Gastrocnemius medialis (tissue), 4 donors: ENCODE data around the gene KIAA1217. TPM values are rescaled to one million over a fixed set of nuclear protein-coding genes. Genes with fewer than 3 reads are reported as not detected.

Source experiments
- ATAC-seq, 2 donors: fragments of 150-250 bp; one replicate each; pipeline ENCODE4 v1.9.1; 2016
- DNase-seq, 2 donors: peaks; one replicate each; pipeline ENCODE4 v3.0.0-alpha.2; 2019
- H3K27ac ChIP-seq, 4 donors: fragments of 200-600 bp; sonication (generic); 1 replicate in 1 of 4; 2 replicates in 3 of 4; pipeline ENCODE4 v1.5.1; 2016 to 2018; ENCODE audit warnings: mild to moderate bottlenecking in 2 of 4, moderate library complexity in 1 of 4
- H3K27me3 ChIP-seq, 3 donors: fragments of 200-600 bp; sonication (generic) in 2 of 3; 1 replicate in 1 of 3; 2 replicates in 2 of 3; pipeline versions ENCODE4 v1.5.1 to v1.6.0; 2016 to 2019; ENCODE audit warnings: mild to moderate bottlenecking in 1 of 3, moderate library complexity in 1 of 3
- H3K36me3 ChIP-seq, 2 donors: fragments of 200-600 bp; sonication (generic) in 1 of 2; one replicate each; pipeline ENCODE4 v1.5.1; 2017 to 2018
- H3K4me1 ChIP-seq, 2 donors: fragments of 200-600 bp; sonication (generic) in 1 of 2; one replicate each; pipeline ENCODE4 v1.5.1; 2016 to 2017; ENCODE audit warnings: mild to moderate bottlenecking in 2 of 2
- H3K4me3 ChIP-seq, 4 donors: fragments of 200-600 bp; sonication (generic) in 3 of 4; 1 replicate in 1 of 4; 2 replicates in 3 of 4; pipeline ENCODE4 v1.5.1; 2016 to 2019; ENCODE audit warnings: mild to moderate bottlenecking in 2 of 4
- H3K9me3 ChIP-seq, 3 donors: fragments of 200-600 bp; sonication (generic) in 2 of 3; 1 replicate in 1 of 3; 2 replicates in 2 of 3; pipeline ENCODE4 v1.5.1; 2016 to 2019
- CTCF ChIP-seq, 5 experiments: fragments of 450-650 bp in 3 of 5; fragments of 200-600 bp in 2 of 5; sonication (generic) in 2 of 5; IDR thresholded peaks in 4 of 5; conservative IDR thresholded peaks in 1 of 5; 1 replicate in 4 of 5; 2 replicates in 1 of 5; pipeline ENCODE4 v1.5.1; 2016 to 2019; ENCODE audit warnings: antibody characterized with exemption in 5 of 5, mild to moderate bottlenecking in 3 of 5, moderate library complexity in 3 of 5
- POLR2A ChIP-seq, 2 donors: fragments of 450-650 bp; IDR thresholded peaks; one replicate each; pipeline ENCODE4 v1.6.1; 2017; ENCODE audit warnings: antibody characterized with exemption in 2 of 2, mild to moderate bottlenecking in 2 of 2, moderate library complexity in 2 of 2
- in situ Hi-C, 4 donors: fragments of 200-750 bp; cut with MboI; loops; one replicate each; pipeline versions ENCODE4 v1.15.0 to v1.8.0; 2017; ENCODE audit warnings: low sequenced_read_pairs in 4 of 4
- intact Hi-C: fragments of 100-400 bp; cut with DNase I; formaldehyde crosslinking; loops from one replicate; pipeline ENCODE4 v1.15.1; 2023; ENCODE audit warnings: low total_unique reads
- total RNA-seq, 4 donors: library from RNA; depleted of rRNA; stranded (reverse); fragments of >200 nt; gene quantifications; one replicate each; pipeline versions ENCODE4 v1.1.0 to v1.2.3, GENCODE V29; 2016

Gene KIAA1217
- total RNA-seq, 4 donors from 2014 or later: 152 to 266 (median 155) TPM

- H3K9me3 ChIP-seq: no peaks in the 10 kb centered on the region
- peak overlapping the region in 1 of 4 donors; percentile 12 for H3K4me3 ChIP-seq
- H3K27ac ChIP-seq: peak overlapping the region; percentile 82 to 87 (median 86)
- H3K27me3 ChIP-seq: no peaks in the 10 kb centered on the region
- DNase-seq (peak; percentile 56 to 78), ATAC-seq (peak; percentile 80 to 86)
- H3K36me3 ChIP-seq: no peaks in the 10 kb centered on the region
- no peak for TF ChIP-seq POLR2A (IDR thresholded peaks at IDR 0.05)
- no peak for TF ChIP-seq CTCF (IDR thresholded peaks at IDR 0.05 in 4 of 5, conservative IDR thresholded peaks at IDR 0.05 in 1 of 5)
- peaks cover 21 to 28% of the 10 kb centered on the region in 2 donors for H3K4me1 ChIP-seq
- intact Hi-C loops (no loop called here), in situ Hi-C loops (no loop called here)
Measured at GRCh38 chr10:24277771-24278170, 68.8 kb downstream of the KIAA1217 start.

- intact Hi-C loops (no loop called here), in situ Hi-C loops (no loop called here)
- Histone ChIP-seq H3K4me3 (peak overlapping the region in 1 of 4 donors; percentile 12), H3K4me1 (peaks cover 16 to 22% of the 10 kb centered on the region in 2 donors), H3K9me3 (no peaks in the 10 kb centered on the region), H3K36me3 (no peaks in the 10 kb centered on the region), H3K27me3 (no peaks in the 10 kb centered on the region), H3K27ac (peak overlapping the region; percentile 82 to 87 (median 86))
- TF ChIP-seq POLR2A (IDR thresholded peaks at IDR 0.05) (no peak), CTCF (IDR thresholded peaks at IDR 0.05 in 4 of 5, conservative IDR thresholded peaks at IDR 0.05 in 1 of 5) (no peak)
- ATAC-seq (peak; percentile 11 to 50), DNase-seq (no peak)
Measured at GRCh38 chr10:24278176-24278889, 69.4 kb downstream of the KIAA1217 start.

GRCh38 chr10:24279166-24279565 is 70.2 kb downstream of the KIAA1217 start:
- Histone ChIP-seq H3K27ac (peak overlapping the region; percentile 82 to 87 (median 86)), H3K4me1 (peaks cover 15 to 18% of the 10 kb centered on the region in 2 donors), H3K36me3 (no peaks in the 10 kb centered on the region), H3K4me3 (no peak overlapping the region), H3K27me3 (no peaks in the 10 kb centered on the region), H3K9me3 (no peaks in the 10 kb centered on the region)
- in situ Hi-C loops: no loop called here
- no peak for DNase-seq
- ATAC-seq: no peak
- intact Hi-C loops: no loop called here
- TF ChIP-seq POLR2A (IDR thresholded peaks at IDR 0.05) (no peak), CTCF (IDR thresholded peaks at IDR 0.05 in 4 of 5, conservative IDR thresholded peaks at IDR 0.05 in 1 of 5) (no peak)

GRCh38 chr10:24287559-24288195 is 78.7 kb downstream of the KIAA1217 start:
- H3K27ac ChIP-seq: peak overlapping the region; percentile 86 to 96 (median 95)
- no peaks in the 10 kb centered on the region for H3K27me3 ChIP-seq
- peaks cover 47 to 56% of the 10 kb centered on the region in 2 donors for H3K4me1 ChIP-seq
- DNase-seq (no peak), ATAC-seq (peak; percentile 57 to 72)
- no peak overlapping the region for H3K4me3 ChIP-seq
- peaks cover 0 to 6% of the 10 kb centered on the region in 2 donors for H3K36me3 ChIP-seq
- H3K9me3 ChIP-seq: no peaks in the 10 kb centered on the region
- intact Hi-C loops: no loop called here
- TF ChIP-seq POLR2A (IDR thresholded peaks at IDR 0.05) (no peak), CTCF (IDR thresholded peaks at IDR 0.05 in 4 of 5, conservative IDR thresholded peaks at IDR 0.05 in 1 of 5) (no peak)
- in situ Hi-C loops: no loop called here
